Endodermal cell (in vitro differentiated cells): ENCODE measurements around the gene ARHGAP11A. TPM values are rescaled to one million over a fixed set of nuclear protein-coding genes. Genes with fewer than 3 reads are reported as not detected.

ENCODE experiments used
- DNase-seq: peaks from one replicate; pipeline ENCODE4 v3.0.0-alpha.2; 2017
- H3K27ac ChIP-seq: 2 replicates; pipeline ENCODE4 v1.5.1; 2013; ENCODE audit warnings: mild to moderate bottlenecking, low read depth, low read length, moderate library complexity
- H3K27me3 ChIP-seq: 2 replicates; pipeline ENCODE4 v1.6.1; 2013; ENCODE audit warnings: mild to moderate bottlenecking, low read length, moderate library complexity; ENCODE audit not compliant: insufficient read depth, control insufficient read depth, poor library complexity, severe bottlenecking
- H3K36me3 ChIP-seq: 2 replicates; pipeline ENCODE4 v1.7.0; 2013; ENCODE audit warnings: mild to moderate bottlenecking, low read length, moderate library complexity; ENCODE audit not compliant: control insufficient read depth, insufficient read depth
- H3K4me1 ChIP-seq: one replicate; pipeline ENCODE4 v1.7.0; 2013; ENCODE audit warnings: low read length; ENCODE audit not compliant: control insufficient read depth, insufficient read depth
- H3K4me3 ChIP-seq: 2 replicates; pipeline ENCODE4 v1.5.1; 2013; ENCODE audit warnings: mild to moderate bottlenecking, low read length, moderate library complexity
- H3K9ac ChIP-seq: 2 replicates; pipeline ENCODE4 v1.6.1; 2013; ENCODE audit warnings: mild to moderate bottlenecking, low read length, moderate library complexity; ENCODE audit not compliant: poor library complexity, severe bottlenecking; ENCODE audit errors: extremely low read depth
- H3K9me3 ChIP-seq: 2 replicates; pipeline ENCODE4 v1.6.1; 2013; ENCODE audit warnings: mild to moderate bottlenecking, low read length, moderate library complexity; ENCODE audit not compliant: control insufficient read depth
- H3K27ac Mint-ChIP-seq: 2 replicates; pipeline ENCODE4 v1.8.0; 2020; ENCODE audit warnings: mixed read lengths
- H3K27me3 Mint-ChIP-seq: 2 replicates; pipeline ENCODE4 v1.8.0; 2021; ENCODE audit warnings: mild to moderate bottlenecking, mixed read lengths; ENCODE audit not compliant: insufficient read depth
- H3K36me3 Mint-ChIP-seq: 2 replicates; pipeline ENCODE4 v1.8.0; 2020; ENCODE audit warnings: low read depth, mixed read lengths
- H3K4me1 Mint-ChIP-seq: 2 replicates; pipeline ENCODE4 v1.8.0; 2020; ENCODE audit warnings: mixed read lengths
- H3K4me3 Mint-ChIP-seq: 2 replicates; pipeline ENCODE4 v1.8.0; 2020; ENCODE audit warnings: mild to moderate bottlenecking, moderate library complexity, mixed read lengths
- H3K9me3 Mint-ChIP-seq: 2 replicates; pipeline ENCODE4 v1.8.0; 2020; ENCODE audit warnings: mild to moderate bottlenecking, mixed read lengths
- WGBS, 2 experiments: methylation state at CpG; one replicate each; pipeline versions ENCODE4 v1.1.5 to v1.1.7; 2013; ENCODE audit warnings: missing lambda C conversion rate in 2 of 2, mixed read lengths in 1 of 2; ENCODE audit not compliant: insufficient coverage in 1 of 2, insufficient read length in 1 of 2; 5-methylcytosine and 5-hydroxymethylcytosine counted together
- total RNA-seq, 2 donors: library from RNA; stranded (reverse); fragmentation: NEBNext Ultra II Directional in 1 of 2; extraction: Animal tissue kit (Norgen Biotek cat#: 25700) in 1 of 2; gene quantifications; 2 replicates in 1 of 2; 3 replicates in 1 of 2; pipeline ENCODE4 v1.2.1, GENCODE V29; 2021
- TF ChIP-seq, protein P1 (sequence below): fragments of 200-600 bp; sonication (generic); conservative IDR thresholded peaks from 2 replicates; pipeline ENCODE4 v1.5.0; 2021; ENCODE audit warnings: antibody characterized with exemption, mild to moderate bottlenecking

The ARHGAP11A gene
- total RNA-seq, 2 donors from 2014 or later = 61.0 to 107 TPM

- Mint-ChIP-seq H3K27ac (no peak overlapping the region), H3K4me1 (peaks cover 8% of the 10 kb centered on the region), H3K27me3 (peaks cover under 1% of the 10 kb centered on the region), H3K36me3 (no peaks in the 10 kb centered on the region), H3K9me3 (no peaks in the 10 kb centered on the region), H3K4me3 (no peak overlapping the region)
- 83 to 89% methylated on average over 1 to 5 of the region's 5 CpGs for WGBS, 2 experiments
- Histone ChIP-seq H3K9me3 (no peaks in the 10 kb centered on the region), H3K9ac (no peak overlapping the region), H3K27me3 (no peaks in the 10 kb centered on the region), H3K4me1 (peaks cover 4% of the 10 kb centered on the region), H3K4me3 (no peak overlapping the region), H3K27ac (no peak overlapping the region), H3K36me3 (no peaks in the 10 kb centered on the region)
- TF ChIP-seq, protein P1, sequence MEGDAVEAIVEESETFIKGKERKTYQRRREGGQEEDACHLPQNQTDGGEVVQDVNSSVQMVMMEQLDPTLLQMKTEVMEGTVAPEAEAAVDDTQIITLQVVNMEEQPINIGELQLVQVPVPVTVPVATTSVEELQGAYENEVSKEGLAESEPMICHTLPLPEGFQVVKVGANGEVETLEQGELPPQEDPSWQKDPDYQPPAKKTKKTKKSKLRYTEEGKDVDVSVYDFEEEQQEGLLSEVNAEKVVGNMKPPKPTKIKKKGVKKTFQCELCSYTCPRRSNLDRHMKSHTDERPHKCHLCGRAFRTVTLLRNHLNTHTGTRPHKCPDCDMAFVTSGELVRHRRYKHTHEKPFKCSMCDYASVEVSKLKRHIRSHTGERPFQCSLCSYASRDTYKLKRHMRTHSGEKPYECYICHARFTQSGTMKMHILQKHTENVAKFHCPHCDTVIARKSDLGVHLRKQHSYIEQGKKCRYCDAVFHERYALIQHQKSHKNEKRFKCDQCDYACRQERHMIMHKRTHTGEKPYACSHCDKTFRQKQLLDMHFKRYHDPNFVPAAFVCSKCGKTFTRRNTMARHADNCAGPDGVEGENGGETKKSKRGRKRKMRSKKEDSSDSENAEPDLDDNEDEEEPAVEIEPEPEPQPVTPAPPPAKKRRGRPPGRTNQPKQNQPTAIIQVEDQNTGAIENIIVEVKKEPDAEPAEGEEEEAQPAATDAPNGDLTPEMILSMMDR = no peak
- no peak for DNase-seq
Measured at GRCh38 chr15:32677238-32677750, 62.0 kb downstream of the ARHGAP11A start.

DNA sequence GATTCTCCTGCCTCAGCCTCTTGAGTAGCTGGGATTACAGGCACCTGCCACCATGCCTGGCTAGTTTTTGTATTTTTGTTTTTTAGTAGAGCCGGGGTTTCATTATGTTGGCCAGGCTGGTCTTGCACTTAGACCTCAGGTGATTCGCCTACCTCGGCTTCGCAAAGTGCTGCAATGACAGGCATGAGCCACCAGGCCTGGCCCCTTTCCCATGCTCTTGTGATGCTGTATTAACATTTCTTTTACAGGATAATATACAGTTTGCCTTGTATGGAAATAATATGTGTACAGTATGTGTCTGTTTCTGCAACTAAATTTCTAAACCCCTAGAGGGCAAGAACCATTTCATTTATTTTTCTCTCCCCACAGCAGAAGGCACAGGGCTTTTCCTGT is 64.0 kb downstream of the ARHGAP11A start:
- H3K36me3 ChIP-seq = no peaks in the 10 kb centered on the region
- no peaks in the 10 kb centered on the region for H3K27me3 ChIP-seq
- Mint-ChIP-seq H3K27ac (no peak overlapping the region), H3K36me3 (no peaks in the 10 kb centered on the region), H3K27me3 (no peaks in the 10 kb centered on the region), H3K9me3 (no peaks in the 10 kb centered on the region), H3K4me3 (no peak overlapping the region), H3K4me1 (peaks cover 9% of the 10 kb centered on the region)
- no peaks in the 10 kb centered on the region for H3K9me3 ChIP-seq
- TF ChIP-seq, protein P1 = peak; percentile 62
- H3K4me3 ChIP-seq = no peak overlapping the region
- DNase-seq = peak; percentile 69
- no peak overlapping the region for H3K9ac ChIP-seq
- WGBS, 2 experiments = 92 to 96% methylated on average over 4 of the region's 4 CpGs
- H3K4me1 ChIP-seq = peaks cover 4% of the 10 kb centered on the region
- H3K27ac ChIP-seq = no peak overlapping the region

DNA sequence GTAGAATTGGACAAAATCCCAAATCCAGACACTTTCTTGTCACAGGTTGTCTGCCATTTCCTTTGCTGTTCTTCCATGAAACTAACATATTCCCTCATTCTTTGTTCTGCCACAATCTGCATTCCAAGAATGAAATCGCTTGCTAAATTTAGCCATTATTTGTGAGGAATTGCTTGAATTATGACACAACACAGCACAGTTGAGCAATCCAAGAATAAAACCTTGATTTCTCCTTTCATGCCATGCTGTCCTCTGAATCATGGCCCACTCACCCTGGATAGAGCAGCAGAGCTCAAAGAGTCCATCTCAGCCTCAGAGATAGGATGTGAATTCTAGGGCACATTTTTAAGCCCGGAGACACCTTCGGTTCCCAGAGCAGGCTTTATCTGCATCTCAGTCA is 67.3 kb downstream of the ARHGAP11A start:
- peaks cover 10% of the 10 kb centered on the region for H3K9me3 Mint-ChIP-seq
- peaks cover 3% of the 10 kb centered on the region for H3K4me1 Mint-ChIP-seq
- Histone ChIP-seq H3K9ac (no peak overlapping the region), H3K9me3 (no peaks in the 10 kb centered on the region), H3K27me3 (no peaks in the 10 kb centered on the region), H3K4me3 (no peak overlapping the region), H3K4me1 (peaks cover 1% of the 10 kb centered on the region), H3K27ac (no peak overlapping the region), H3K36me3 (no peaks in the 10 kb centered on the region)
- no peaks in the 10 kb centered on the region for H3K27me3 Mint-ChIP-seq
- no peak for DNase-seq
- TF ChIP-seq, protein P1 = no peak
- no peak overlapping the region for H3K4me3 Mint-ChIP-seq
- WGBS, 2 experiments = 92 to 95% methylated on average over 3 of the region's 3 CpGs
- no peak overlapping the region for H3K27ac Mint-ChIP-seq
- peaks cover 6% of the 10 kb centered on the region for H3K36me3 Mint-ChIP-seq
